ENCODE data around the gene CREB3L1. TPM values are rescaled to one million over a fixed set of nuclear protein-coding genes. Genes with fewer than 3 reads are reported as not detected.

CREB3L1 gene
- total and polyA plus RNA-seq, 2 of the 13 experiments (the other 11 are each of a cell fraction or from before 2014, with no cell fraction given), result not detected

GRCh38 chr11:46242952-46243795 lies 34.3 kb upstream of the CREB3L1 start (continued):
- TF ChIP-seq PRDM4 (CRISPR knock-in tag; IDR thresholded peaks at IDR 0.05; ENCODE audit: borderline replicate concordance) (no peak), DNMT1 (CRISPR knock-in tag; IDR thresholded peaks at IDR 0.05) (no peak), SCMH1 (CRISPR knock-in tag; IDR thresholded peaks at IDR 0.05; ENCODE audit: borderline replicate concordance) (no peak), ZNF615 (CRISPR knock-in tag; IDR thresholded peaks at IDR 0.05; ENCODE audit: borderline replicate concordance) (no peak), TBX3 (IDR thresholded peaks at IDR 0.05; ENCODE audit: borderline replicate concordance) (no peak), JUND (CRISPR knock-in tag; IDR thresholded peaks at IDR 0.05) (no peak), HMGA1 (CRISPR knock-in tag; conservative IDR thresholded peaks at IDR 0.05) (no peak), ZNF724P (CRISPR knock-in tag; IDR thresholded peaks at IDR 0.05; ENCODE audit: borderline replicate concordance) (0 out of 2 replicates have a peak, but pooled peaks have one; percentile 49), ZSCAN9 (CRISPR knock-in tag; IDR thresholded peaks at IDR 0.05; ENCODE audit: borderline replicate concordance) (peak; percentile 82; the same call in 1 of the 2 replicates), XBP1 (CRISPR knock-in tag; IDR thresholded peaks at IDR 0.05) (no peak), GMEB2 (CRISPR knock-in tag; IDR thresholded peaks at IDR 0.05; ENCODE audit: low read depth) (no peak), ZNF703 (CRISPR knock-in tag; IDR thresholded peaks at IDR 0.05; ENCODE audit: borderline replicate concordance) (no peak), KDM5B (CRISPR knock-in tag; IDR thresholded peaks at IDR 0.05; ENCODE audit: borderline replicate concordance) (peak; percentile 77; the same call in 1 of the 2 replicates), GTF2F1 (IDR thresholded peaks at IDR 0.05; ENCODE audit: low read length) (no peak), BCLAF1 (IDR thresholded peaks at IDR 0.05) (no peak)
